ENCODE measurements around the gene TBCD. TPM values are rescaled to one million over a fixed set of nuclear protein-coding genes. Genes with fewer than 3 reads are reported as not detected.

TBCD gene
- total RNA-seq, 1 experiment from 2014 or later: 129 TPM

- no peak overlapping the region for H4K91ac ChIP-seq (ENCODE audit: insufficient read length, low read depth, low read length)
- no peak overlapping the region for H4K5ac ChIP-seq (ENCODE audit: insufficient read length, low read depth, low read length)
- no peak overlapping the region for H3K9ac ChIP-seq (ENCODE audit: extremely low read depth, insufficient read length, low read length)
- no CpG with 5 or more reads among the region's 18 CpGs for WGBS (ENCODE audit: extremely low coverage, insufficient read length, low lambda C conversion rate)
- H3K23me2 ChIP-seq (ENCODE audit: insufficient read length, low read depth, low read length, poor library complexity, severe bottlenecking): peaks cover 3% of the 10 kb centered on the region
- H3K4ac ChIP-seq (ENCODE audit: low read depth, low read length): no peak overlapping the region
- no peak overlapping the region for H4K8ac ChIP-seq (replicated peaks; ENCODE audit: insufficient read length, low read depth, low read length)
- H2BK12ac ChIP-seq (ENCODE audit: insufficient read length, low read depth, low read length): no peak overlapping the region
- no peak overlapping the region for H3K14ac ChIP-seq (ENCODE audit: insufficient read depth, low read length)
- no peak for TF ChIP-seq CTCF (conservative IDR thresholded peaks at IDR 0.05)
- H3K79me1 ChIP-seq (ENCODE audit: insufficient read depth, low read depth, low read length, poor library complexity, severe bottlenecking): no peaks in the 10 kb centered on the region
- H2AFZ ChIP-seq (ENCODE audit: low read length): no peak overlapping the region
- H3K56ac ChIP-seq (ENCODE audit: insufficient read length, low read depth, low read length): no peak overlapping the region
- peak overlapping the region; percentile 66 to 79; a peak in 4 of 5 replicates for H3K4me3 Mint-ChIP-seq
- H3K4me2 ChIP-seq (ENCODE audit: insufficient read depth, insufficient read length, low read length): no peak overlapping the region
- H3K27ac Mint-ChIP-seq: no peak overlapping the region; a peak in 1 of 7 replicates
- H3K4me1 ChIP-seq (ENCODE audit: insufficient read depth, low read length): no peaks in the 10 kb centered on the region
- DNase-seq: no peak
- H3K18ac ChIP-seq (ENCODE audit: insufficient read length, low read depth, low read length): no peak overlapping the region
- no peak overlapping the region for H2AK5ac ChIP-seq (ENCODE audit: insufficient read length, low read length)
- H2BK20ac ChIP-seq (ENCODE audit: low read depth, low read length, poor library complexity, severe bottlenecking): no peak overlapping the region
- peaks cover 0 to 6% of the 10 kb centered on the region in 2 experiments; a peak in 2 of 4 replicates for H3K4me1 Mint-ChIP-seq
- H2BK5ac ChIP-seq (ENCODE audit: insufficient read length, low read length): no peak overlapping the region
- H3T11ph ChIP-seq (ENCODE audit: low read length): no peak overlapping the region
- H3K36me3 Mint-ChIP-seq (ENCODE audit: insufficient read depth in 1 of 3, low read depth in 3 of 3): peaks cover 33 to 47% (median 40%) of the 10 kb centered on the region in 3 experiments
- H2BK120ac ChIP-seq (ENCODE audit: low read depth, low read length, poor library complexity, severe bottlenecking): no peak overlapping the region
- H4K20me1 ChIP-seq (ENCODE audit: control insufficient read depth, insufficient read depth, insufficient read length): no peaks in the 10 kb centered on the region
- H3K27ac ChIP-seq (ENCODE audit: insufficient read length, low read depth, low read length): no peak overlapping the region
- H3K23ac ChIP-seq (ENCODE audit: insufficient read length, low read depth, low read length): no peak overlapping the region
- no peaks in the 10 kb centered on the region for H3K27me3 ChIP-seq (ENCODE audit: insufficient read depth, low read length)
- no peaks in the 10 kb centered on the region for H3K9me3 ChIP-seq (ENCODE audit: control insufficient read depth, low read depth, low read length)
- no peak overlapping the region for H2BK15ac ChIP-seq (ENCODE audit: low read depth, low read length)
- no peaks in the 10 kb centered on the region for H3K79me2 ChIP-seq (ENCODE audit: insufficient read depth, low read length)
- peaks cover 17 to 18% of the 10 kb centered on the region in 2 experiments for H3K9me3 Mint-ChIP-seq
- peaks cover 3% of the 10 kb centered on the region; the same call in 1 of the 2 replicates for H3K27me3 Mint-ChIP-seq (ENCODE audit: low read depth)
Measured at GRCh38 chr17:82736511-82737185, 15.2 kb upstream of the TBCD start.
